HG03442 (cell line): Measurements from ENCODE around the gene AGXT.

Experiments used
- ATAC-seq: cut with Tn5 transposase; IDR thresholded peaks from one replicate; pipeline ENCODE4 v1.9.1; 2021; ENCODE audit warnings: mild to moderate bottlenecking, moderate library complexity; ENCODE audit not compliant: unreplicated experiment

The AGXT gene

DNA sequence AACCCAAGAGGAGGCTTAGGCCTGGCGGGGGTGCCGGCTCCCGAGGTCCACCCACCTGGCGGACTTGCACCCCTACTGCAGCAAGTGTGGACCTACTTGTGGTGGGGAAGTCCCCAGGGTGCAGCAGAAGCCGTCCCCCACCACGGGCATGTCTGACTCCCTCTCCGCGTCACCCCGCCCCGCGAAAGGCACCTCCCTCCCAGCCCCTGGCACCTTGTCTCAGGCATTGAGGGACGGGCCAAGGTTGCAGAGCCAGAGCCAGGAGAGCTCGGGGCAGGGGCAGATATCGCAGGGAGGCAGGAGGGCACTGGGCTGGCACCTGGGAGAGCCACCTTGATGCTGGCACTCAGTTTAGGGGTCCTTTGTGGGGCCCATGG, 56.6 kb downstream of the AGXT start:
- no peak for ATAC-seq

DNA sequence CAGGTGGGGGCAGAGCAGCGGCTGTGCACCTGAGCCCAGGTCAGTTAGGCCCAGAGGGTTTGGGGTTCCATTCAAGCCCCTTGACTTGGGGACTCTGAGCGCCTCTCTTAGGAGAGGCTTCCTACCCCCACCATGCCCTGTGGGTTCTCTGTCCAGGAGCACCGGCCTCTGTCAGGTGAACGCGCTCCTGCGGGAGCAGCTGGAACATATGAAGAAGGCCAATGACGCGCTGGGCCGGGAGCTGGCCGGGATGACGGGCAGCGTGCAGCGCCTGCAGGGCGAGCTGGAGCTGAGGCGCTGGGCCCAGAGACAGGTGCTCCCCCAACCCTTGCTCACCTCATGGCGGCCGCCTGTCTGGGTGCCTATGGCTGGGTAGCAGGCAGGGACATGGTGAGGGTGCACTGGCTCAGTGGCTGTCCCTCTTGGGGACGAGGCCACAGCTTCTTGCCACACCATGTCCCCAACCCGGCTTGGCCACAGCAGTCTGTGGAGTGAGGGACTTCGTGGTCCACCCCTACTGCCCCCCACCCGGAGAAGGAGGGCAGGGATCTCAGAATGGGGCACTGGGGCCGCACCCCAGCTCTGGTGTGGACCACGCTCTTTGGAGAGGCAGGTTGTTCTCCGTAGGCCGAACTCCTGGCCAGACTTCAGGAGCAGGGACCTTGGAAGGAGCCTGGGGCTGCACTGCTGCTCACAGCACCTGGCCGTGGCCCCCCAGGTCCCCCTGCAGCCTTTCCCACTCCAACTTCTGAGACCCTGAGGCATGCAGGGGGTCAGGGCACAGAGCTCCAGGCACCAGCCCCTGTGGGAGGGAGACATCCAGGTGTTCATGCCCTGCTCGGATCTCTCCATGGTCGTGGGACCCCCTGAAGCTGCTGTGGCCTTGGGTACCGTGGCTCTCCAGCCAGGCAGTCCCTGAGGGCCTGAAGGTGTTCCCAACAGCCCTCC, 57.2 kb downstream of the AGXT start:
- no peak for ATAC-seq

DNA sequence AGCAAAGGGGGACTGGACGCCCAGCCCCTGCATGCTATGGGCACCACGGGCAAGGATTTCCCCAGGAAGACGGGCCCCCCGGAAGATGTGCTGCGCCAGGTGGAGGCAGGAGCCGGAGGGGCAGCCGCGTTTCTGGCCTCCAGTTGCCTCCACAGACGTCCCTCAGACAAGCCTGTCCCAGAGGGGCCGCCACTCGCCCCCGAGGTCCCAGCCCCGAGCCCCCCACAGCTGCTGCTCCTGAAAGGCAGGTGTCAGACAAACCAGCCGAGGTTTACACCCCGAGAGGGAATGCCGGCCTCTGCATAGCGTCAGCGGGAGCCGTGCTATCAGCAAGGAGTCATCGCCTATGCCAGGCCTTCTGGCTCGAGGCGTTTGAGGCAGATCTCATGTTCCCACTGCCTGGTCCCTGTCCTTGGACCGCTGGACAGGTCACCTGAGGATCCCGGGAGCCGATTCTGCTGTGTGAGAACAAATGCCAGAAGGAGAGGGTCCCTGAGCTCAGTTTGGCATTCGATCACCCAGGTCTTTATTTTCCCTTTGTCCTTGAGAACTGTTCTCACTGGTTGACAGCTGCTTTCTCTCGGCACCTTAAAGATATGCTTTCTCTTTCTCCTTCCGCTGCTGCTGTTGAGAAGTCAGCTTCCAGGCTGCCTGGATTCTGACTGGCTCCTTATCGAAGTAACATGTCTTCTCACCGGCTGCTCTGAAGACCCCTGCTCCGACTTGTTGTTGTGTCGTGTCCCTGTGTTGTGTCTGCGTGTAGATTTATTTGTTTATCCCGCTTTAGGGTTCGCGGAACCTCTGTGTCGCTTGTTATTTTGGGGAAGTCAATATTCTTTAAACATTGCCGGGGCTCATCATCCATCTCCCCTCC, 58.1 kb downstream of the AGXT start:
- no peak for ATAC-seq

DNA sequence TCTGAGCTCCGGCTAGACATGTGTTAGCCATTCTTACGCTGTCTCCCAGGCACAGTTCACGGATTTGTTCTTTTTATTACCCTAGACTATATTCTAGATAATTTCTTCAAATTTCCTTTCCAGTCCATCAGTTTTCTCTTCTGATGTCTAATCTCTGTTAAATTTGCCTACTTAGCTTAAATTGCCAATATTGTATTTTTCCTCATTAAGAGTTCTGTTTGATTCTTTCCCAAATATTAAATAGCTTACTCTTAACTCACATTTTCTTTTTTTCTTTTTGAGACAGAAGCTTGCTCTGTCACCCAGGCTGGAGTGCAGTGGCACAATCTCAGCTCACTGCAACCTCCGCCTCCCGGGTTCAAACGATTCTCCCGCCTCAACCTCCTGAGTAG, 58.8 kb downstream of the AGXT start:
- no peak for ATAC-seq

GRCh38 chr2:240928476-240929363, 60.1 kb downstream of the AGXT start:
- ATAC-seq = no peak

- ATAC-seq = no peak
Measured at GRCh38 chr2:240929364-240930095, 60.9 kb downstream of the AGXT start.
